K562 (cell line): Measurements from ENCODE around the gene G6PC3. TPM values are rescaled to one million over a fixed set of nuclear protein-coding genes. Genes with fewer than 3 reads are reported as not detected.

ENCODE experiments used
- ESRRA ChIP-seq: fragments of 450-650 bp; IDR thresholded peaks from 2 replicates; pipeline ENCODE4 v1.6.1; 2014; ENCODE audit warnings: low read depth, mild to moderate bottlenecking, moderate library complexity, borderline replicate concordance
- FOS ChIP-seq: IDR thresholded peaks from 3 replicates; pipeline ENCODE4 v1.6.1; 2011; ENCODE audit not compliant: insufficient read length; ENCODE audit errors: extremely low read depth
- FOSL1 ChIP-seq: fragments of 200-800 bp; sonication (Bioruptor generic); conservative IDR thresholded peaks from 2 replicates; pipeline ENCODE4 v1.6.1; 2016; ENCODE audit warnings: missing genetic modification characterization, missing compliant biosample characterization
- GABPB1 ChIP-seq: sonication (generic); formaldehyde crosslinking; IDR thresholded peaks from 2 replicates; pipeline ENCODE4 v1.8.0; 2022; ENCODE audit warnings: mild to moderate bottlenecking, missing genetic modification reagents
- L3MBTL2 ChIP-seq: fragments of 450-650 bp; IDR thresholded peaks from 2 replicates; pipeline ENCODE4 v1.6.1; 2016; ENCODE audit warnings: mild to moderate bottlenecking, moderate library complexity
- MYNN ChIP-seq, 2 experiments: sonication (generic); formaldehyde crosslinking in 1 of 2; IDR thresholded peaks; 2 replicates each; pipeline versions ENCODE4 v1.5.0 to v1.6.1; 2016 to 2020; ENCODE audit warnings: antibody characterized with exemption in 1 of 2, missing genetic modification reagents in 1 of 2
- NCOA2 ChIP-seq, 2 experiments: fragments of 450-650 bp; IDR thresholded peaks; 2 replicates each; pipeline ENCODE4 v1.6.1; 2018; ENCODE audit warnings: mild to moderate bottlenecking in 2 of 2, moderate library complexity in 1 of 2; ENCODE audit not compliant: partially characterized antibody in 2 of 2
- NFE2 ChIP-seq: IDR thresholded peaks from 2 replicates; pipeline ENCODE4 v1.6.1; 2014; ENCODE audit warnings: antibody characterized with exemption, low read depth
- NFRKB ChIP-seq: fragments of 450-650 bp; IDR thresholded peaks from 2 replicates; pipeline ENCODE4 v1.6.1; 2016; ENCODE audit warnings: low read depth
- NFYB ChIP-seq: IDR thresholded peaks from 2 replicates; pipeline ENCODE4 v1.6.1; 2011; ENCODE audit warnings: mild to moderate bottlenecking, moderate library complexity; ENCODE audit not compliant: insufficient read length; ENCODE audit errors: extremely low read depth
- NR4A1 ChIP-seq, 2 experiments: fragments of 250-450 bp in 1 of 2; fragments of 450-650 bp in 1 of 2; sonication (Bioruptor Pico) in 1 of 2; IDR thresholded peaks; 2 replicates each; pipeline versions ENCODE4 v1.4.0 to v1.6.1; 2016 to 2020; ENCODE audit warnings: mild to moderate bottlenecking in 2 of 2, missing compliant biosample characterization in 1 of 2, missing genetic modification characterization in 1 of 2, moderate library complexity in 1 of 2
- POLR2AphosphoS5 ChIP-seq: IDR thresholded peaks from 2 replicates; pipeline ENCODE4 v1.6.1; 2011; ENCODE audit warnings: mild to moderate bottlenecking, low read depth, low read length, moderate library complexity; ENCODE audit not compliant: control insufficient read depth, insufficient read depth
- RNF2 ChIP-seq: sonication (generic); IDR thresholded peaks from 2 replicates; pipeline ENCODE4 v1.6.1; 2016
- SNRNP70 ChIP-seq: fragments of 200-400 bp; formaldehyde crosslinking; optimal IDR thresholded peaks from 2 replicates; pipeline ENCODE3; 2017; ENCODE audit warnings: low read depth, low read length
- TOE1 ChIP-seq, 2 experiments: fragments of 450-650 bp in 1 of 2; sonication (generic) in 1 of 2; formaldehyde crosslinking in 1 of 2; IDR thresholded peaks; 2 replicates each; pipeline versions ENCODE4 v1.7.1 to v1.8.0; 2016 to 2022; ENCODE audit warnings: borderline replicate concordance in 2 of 2, mild to moderate bottlenecking in 2 of 2, antibody characterized with exemption in 1 of 2, inconsistent platforms in 1 of 2, low read depth in 1 of 2, missing genetic modification reagents in 1 of 2, moderate library complexity in 1 of 2
- ZNF408 ChIP-seq: fragments of 250-450 bp; sonication (Bioruptor Pico); IDR thresholded peaks from 2 replicates; pipeline ENCODE4 v1.4.0; 2020; ENCODE audit warnings: low read depth, mild to moderate bottlenecking, moderate library complexity
- ZNF445 ChIP-seq: fragments of 250-450 bp; sonication (Bioruptor Pico); IDR thresholded peaks from 2 replicates; pipeline ENCODE4 v1.4.0; 2020; ENCODE audit warnings: low read depth, mild to moderate bottlenecking, moderate library complexity
- ZNF551 ChIP-seq: fragments of 250-450 bp; sonication (Bioruptor Pico); IDR thresholded peaks from 2 replicates; pipeline ENCODE4 v1.5.0; 2021; ENCODE audit warnings: mild to moderate bottlenecking, moderate library complexity
- ZZZ3 ChIP-seq: fragments of 450-650 bp; IDR thresholded peaks from 2 replicates; pipeline ENCODE4 v1.6.1; 2016; ENCODE audit warnings: antibody characterized with exemption, mild to moderate bottlenecking, moderate library complexity
- polyA plus RNA-seq, 8 experiments: library from polyadenylated mRNA; depleted of rRNA in 4 of 8; stranded (reverse) in 5 of 8; unstranded in 3 of 8; fragments of >200 nt; fragmentation: Nextera tagmentation in 2 of 8; fragmentation: Illumina TruSeq in 1 of 8; extraction: Ambion mirVana in 2 of 8; extraction: Trizol in 1 of 8; gene quantifications; 2 replicates each; pipeline versions ENCODE4 v1.2.1 to v1.2.3, GENCODE V29; 2011 to 2014; ENCODE audit warnings: inconsistent platforms in 1 of 8, missing spikeins in 1 of 8
- total RNA-seq, 7 experiments: library from RNA; depleted of rRNA in 6 of 7; stranded (reverse); fragments of >200 nt in 6 of 7; fragmentation: Illumina TruSeq in 2 of 7; extraction: Trizol in 2 of 7; gene quantifications; 2 replicates each; pipeline versions ENCODE4 v1.2.1 to v1.2.3, GENCODE V29; 2011 to 2021; ENCODE audit warnings: low replicate concordance in 1 of 7
- TF ChIP-seq, protein P1 (sequence below), 2 experiments: fragments of 250-450 bp in 1 of 2; fragments of 450-650 bp in 1 of 2; sonication (Bioruptor Pico) in 1 of 2; IDR thresholded peaks; 2 replicates each; pipeline versions ENCODE4 v1.6.1 to v1.8.0; 2016 to 2021; ENCODE audit warnings: mild to moderate bottlenecking in 2 of 2, moderate library complexity in 2 of 2, missing compliant biosample characterization in 1 of 2, missing genetic modification characterization in 1 of 2
- TF ChIP-seq, protein P2 (sequence below): fragments of 450-650 bp; IDR thresholded peaks from 2 replicates; pipeline ENCODE4 v1.6.1; 2018; ENCODE audit not compliant: partially characterized antibody

Gene G6PC3
- total and polyA plus RNA-seq, 9 of the 15 experiments (the other 6 are each of a cell fraction or from before 2014, with no cell fraction given), result 10.4 to 57.8 (median 31.1) TPM

DNA sequence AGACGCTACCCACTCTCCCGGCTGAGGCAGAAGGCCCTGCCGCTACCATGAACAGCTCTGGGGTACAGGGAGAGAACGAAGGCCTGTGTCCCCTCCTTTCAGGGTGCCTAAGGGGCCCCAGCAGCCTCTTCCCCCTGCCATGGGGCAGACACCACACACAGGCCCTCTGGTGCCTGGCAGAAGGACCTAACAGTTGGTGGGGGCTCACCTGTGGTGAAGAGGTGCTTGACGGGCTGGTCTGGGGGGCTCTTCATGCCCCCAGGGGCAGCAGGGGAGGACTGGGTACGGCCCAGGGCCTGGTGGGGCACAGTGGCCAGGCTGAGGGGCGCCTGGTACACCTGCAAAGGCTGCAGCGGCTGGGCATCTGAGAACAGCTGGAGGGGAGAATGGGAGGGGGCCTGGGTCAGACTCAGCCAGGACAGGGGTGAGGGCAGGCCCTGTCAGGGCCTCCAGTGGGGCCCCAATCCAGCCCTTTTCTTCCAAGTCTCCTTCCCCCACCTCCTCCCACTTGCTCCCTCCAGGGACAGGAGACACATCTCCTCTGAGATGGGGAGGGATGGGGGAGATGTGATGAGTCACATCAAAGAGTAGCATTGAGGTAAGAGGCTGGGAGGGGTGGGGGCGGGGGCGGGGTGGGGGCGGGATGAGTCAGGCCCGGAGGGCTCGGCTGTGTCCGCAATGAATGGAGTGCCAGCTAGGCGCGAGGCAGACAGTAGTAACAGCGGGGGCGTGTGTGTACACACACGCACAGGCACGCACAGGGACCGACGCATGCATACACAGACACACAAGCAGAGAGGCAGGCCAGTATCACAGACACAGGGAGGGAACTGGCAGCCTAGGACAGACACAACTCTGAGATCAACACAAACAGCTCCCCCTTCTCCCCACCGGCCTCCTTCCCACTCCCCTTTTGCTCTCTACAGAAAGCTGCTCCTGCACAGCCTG, 16.1 kb downstream of the G6PC3 start (continued):
- TF ChIP-seq, protein P1, sequence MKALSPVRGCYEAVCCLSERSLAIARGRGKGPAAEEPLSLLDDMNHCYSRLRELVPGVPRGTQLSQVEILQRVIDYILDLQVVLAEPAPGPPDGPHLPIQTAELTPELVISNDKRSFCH (CRISPR knock-in tag; IDR thresholded peaks at IDR 0.05), result no peak
- TF ChIP-seq, protein P1 (tag; IDR thresholded peaks at IDR 0.05), result 0 out of 2 replicates have a peak, but pooled peaks have one; percentile 27
- TF ChIP-seq L3MBTL2 (0 out of 2 replicates have a peak, but pooled peaks have one; percentile 24), NFYB (no peak), FOS (peak; percentile 43), NFRKB (no peak), POLR2AphosphoS5 (peak; percentile 44; the same call in 1 of the 2 replicates), TOE1 (IDR thresholded peaks at IDR 0.05; ENCODE audit: borderline replicate concordance) (no peak), TOE1 (CRISPR knock-in tag; IDR thresholded peaks at IDR 0.05; ENCODE audit: borderline replicate concordance, low read depth) (no peak), ZNF551 (no peak), SNRNP70 (no peak), NFE2 (peak; percentile 64; the same call in 1 of the 2 replicates), NR4A1 (CRISPR knock-in tag; IDR thresholded peaks at IDR 0.05) (no peak), NR4A1 (tag; IDR thresholded peaks at IDR 0.05) (no peak), ESRRA (no peak), RNF2 (no peak), MYNN (IDR thresholded peaks at IDR 0.05) (peak; percentile 85), MYNN (CRISPR knock-in tag; IDR thresholded peaks at IDR 0.05) (no peak), ZNF408 (no peak), ZNF445 (CRISPR knock-in tag) (no peak), ZZZ3 (no peak), NCOA2 (IDR thresholded peaks at IDR 0.05; ENCODE audit: partially characterized antibody in 2 of 2) (no peak), GABPB1 (CRISPR knock-in tag) (no peak), FOSL1 (tag) (peak; percentile 96)
- TF ChIP-seq, protein P2, sequence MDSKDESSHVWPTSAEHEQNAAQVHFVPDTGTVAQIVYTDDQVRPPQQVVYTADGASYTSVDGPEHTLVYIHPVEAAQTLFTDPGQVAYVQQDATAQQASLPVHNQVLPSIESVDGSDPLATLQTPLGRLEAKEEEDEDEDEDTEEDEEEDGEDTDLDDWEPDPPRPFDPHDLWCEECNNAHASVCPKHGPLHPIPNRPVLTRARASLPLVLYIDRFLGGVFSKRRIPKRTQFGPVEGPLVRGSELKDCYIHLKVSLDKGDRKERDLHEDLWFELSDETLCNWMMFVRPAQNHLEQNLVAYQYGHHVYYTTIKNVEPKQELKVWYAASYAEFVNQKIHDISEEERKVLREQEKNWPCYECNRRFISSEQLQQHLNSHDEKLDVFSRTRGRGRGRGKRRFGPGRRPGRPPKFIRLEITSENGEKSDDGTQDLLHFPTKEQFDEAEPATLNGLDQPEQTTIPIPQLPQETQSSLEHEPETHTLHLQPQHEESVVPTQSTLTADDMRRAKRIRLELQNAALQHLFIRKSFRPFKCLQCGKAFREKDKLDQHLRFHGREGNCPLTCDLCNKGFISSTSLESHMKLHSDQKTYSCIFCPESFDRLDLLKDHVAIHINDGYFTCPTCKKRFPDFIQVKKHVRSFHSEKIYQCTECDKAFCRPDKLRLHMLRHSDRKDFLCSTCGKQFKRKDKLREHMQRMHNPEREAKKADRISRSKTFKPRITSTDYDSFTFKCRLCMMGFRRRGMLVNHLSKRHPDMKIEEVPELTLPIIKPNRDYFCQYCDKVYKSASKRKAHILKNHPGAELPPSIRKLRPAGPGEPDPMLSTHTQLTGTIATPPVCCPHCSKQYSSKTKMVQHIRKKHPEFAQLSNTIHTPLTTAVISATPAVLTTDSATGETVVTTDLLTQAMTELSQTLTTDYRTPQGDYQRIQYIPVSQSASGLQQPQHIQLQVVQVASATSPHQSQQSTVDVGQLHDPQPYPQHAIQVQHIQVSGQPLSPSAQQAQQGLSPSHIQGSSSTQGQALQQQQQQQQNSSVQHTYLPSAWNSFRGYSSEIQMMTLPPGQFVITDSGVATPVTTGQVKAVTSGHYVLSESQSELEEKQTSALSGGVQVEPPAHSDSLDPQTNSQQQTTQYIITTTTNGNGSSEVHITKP, result peak; percentile 22
